Stimulated activated CD4-positive, alpha-beta T cell treated with anti-CD3 and anti-CD28 coated beads, Interleukin-1b, Interleukin-23, amount 100 ng/mL, for 24 hours (primary cell): ENCODE data around the gene VCAN.

Source experiments
- DNase-seq, 4 experiments: peaks; one replicate each; pipeline ENCODE4 v3.0.0-alpha.2; 2020; ENCODE audit warnings: low read depth in 4 of 4, low spot score in 1 of 4

The VCAN gene

DNA sequence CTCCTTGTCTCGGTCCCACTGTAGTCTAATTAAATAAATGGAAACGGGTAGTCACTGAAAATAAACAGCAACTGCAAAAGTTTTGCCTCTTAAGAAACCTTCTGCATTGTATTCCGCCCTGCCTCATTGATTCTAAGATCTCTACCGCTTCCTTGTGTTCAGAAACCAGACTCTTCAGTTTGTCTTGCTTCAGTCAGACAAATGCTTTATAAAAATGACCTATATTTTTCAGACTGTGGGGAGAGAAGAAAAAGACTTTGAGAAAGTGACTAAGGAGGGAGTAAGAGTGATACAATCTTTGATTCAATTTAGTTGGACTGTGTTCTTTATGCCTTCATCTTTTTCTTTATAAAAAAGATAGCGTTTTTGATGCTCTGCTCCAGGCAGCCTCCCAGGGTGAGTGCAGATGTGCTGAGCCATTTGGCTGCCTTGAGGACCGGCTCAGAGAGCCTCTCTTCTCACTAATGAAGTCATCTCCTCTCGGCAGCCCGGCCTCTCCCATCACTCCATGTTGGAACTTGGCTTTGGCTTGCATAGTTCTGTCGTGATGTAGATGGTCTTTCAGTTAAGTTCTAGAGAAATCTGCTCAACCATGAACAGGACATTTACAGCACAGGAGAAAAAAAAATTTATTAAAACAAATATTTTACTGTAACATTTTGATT lies 4.0 kb upstream of the VCAN start:
- DNase-seq: no peak

GRCh38 chr5:83469075-83469474 lies 2.5 kb upstream of the VCAN start:
- no peak for DNase-seq

- no peak for DNase-seq
Measured at GRCh38 chr5:83470526-83471404, 779 bp upstream of the VCAN start.

DNA sequence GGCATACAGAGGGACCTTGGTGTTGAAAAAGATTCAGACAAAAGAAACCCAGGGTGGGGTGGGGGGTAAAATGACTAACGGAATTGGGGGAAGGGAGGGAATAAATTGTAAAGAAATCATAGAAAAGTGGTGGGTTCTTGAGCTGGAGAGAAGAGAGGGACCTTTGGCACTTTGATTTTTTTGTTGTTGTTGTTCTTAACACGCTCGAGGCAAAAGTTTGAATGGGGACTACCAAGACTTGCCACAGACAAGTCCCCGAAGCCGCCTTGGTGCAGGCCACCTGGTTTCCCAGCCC lies 616 bp downstream of the VCAN start:
- DNase-seq: no peak

- DNase-seq: no peak
Measured at GRCh38 chr5:83472508-83473345, 1.2 kb downstream of the VCAN start.

DNA sequence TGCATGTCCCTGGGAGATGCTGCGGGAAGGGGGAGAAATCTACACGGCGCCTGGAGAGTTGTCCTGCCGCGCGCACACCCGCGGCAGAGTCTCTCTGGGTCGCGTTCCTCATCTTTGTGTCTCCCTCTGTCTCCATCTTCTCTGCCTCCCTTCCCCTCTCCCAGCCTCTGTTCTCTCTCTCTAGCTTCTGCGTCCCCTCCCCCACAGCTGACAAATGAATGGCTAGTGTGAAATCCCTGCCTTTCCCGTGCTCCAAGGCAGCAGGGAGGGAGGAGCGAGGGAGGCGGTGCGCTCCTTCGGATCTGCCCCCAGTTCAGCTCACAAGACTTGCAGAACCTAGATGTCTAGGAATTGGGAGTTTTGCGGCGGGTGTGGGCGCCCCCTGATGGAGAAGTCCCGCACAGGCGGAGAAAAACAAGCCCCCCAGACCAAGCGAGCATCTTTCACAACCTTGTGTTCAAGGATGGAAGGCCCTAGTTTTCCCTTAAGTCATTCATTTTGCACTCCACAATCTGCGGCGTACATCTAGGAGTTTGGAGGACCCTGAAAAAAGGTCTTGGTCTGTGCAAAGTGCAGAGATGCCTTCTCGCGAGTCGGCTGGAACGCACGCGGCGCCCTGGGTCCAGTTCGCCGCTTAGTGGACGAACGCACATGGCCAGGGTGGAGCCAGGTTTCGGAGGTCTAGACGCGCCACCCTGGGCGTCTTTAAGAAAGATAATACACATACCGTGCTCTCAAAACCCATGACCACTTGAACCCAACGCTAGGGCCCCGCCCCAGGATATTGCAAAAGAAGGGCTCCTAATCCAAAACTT lies 2.0 kb downstream of the VCAN start:
- peak in 1 of 4 experiments; percentile 42 for DNase-seq

- no peak for DNase-seq
Measured at GRCh38 chr5:83474161-83474796, 2.7 kb downstream of the VCAN start.

DNA sequence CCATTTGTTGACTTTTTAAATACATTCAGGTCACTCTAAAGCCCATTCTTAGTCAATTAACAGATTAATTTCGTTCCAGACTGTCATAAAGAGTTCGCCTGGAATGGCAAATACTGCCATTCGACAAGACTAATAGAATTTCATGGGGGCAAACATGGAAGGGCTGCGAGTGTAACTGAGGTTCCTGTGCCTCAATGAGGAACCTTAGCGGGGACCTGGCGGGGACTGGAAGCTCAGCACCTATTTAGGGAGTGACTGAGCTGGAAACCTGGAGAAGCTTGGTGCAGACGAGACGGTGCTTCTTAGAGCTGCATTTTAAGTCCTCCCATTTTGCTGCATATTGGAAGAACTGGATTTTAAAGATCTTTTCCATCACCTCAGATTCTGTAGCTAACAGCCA lies 3.4 kb downstream of the VCAN start:
- DNase-seq: no peak

GRCh38 chr5:83475391-83475863 lies 3.9 kb downstream of the VCAN start:
- no peak for DNase-seq

DNA sequence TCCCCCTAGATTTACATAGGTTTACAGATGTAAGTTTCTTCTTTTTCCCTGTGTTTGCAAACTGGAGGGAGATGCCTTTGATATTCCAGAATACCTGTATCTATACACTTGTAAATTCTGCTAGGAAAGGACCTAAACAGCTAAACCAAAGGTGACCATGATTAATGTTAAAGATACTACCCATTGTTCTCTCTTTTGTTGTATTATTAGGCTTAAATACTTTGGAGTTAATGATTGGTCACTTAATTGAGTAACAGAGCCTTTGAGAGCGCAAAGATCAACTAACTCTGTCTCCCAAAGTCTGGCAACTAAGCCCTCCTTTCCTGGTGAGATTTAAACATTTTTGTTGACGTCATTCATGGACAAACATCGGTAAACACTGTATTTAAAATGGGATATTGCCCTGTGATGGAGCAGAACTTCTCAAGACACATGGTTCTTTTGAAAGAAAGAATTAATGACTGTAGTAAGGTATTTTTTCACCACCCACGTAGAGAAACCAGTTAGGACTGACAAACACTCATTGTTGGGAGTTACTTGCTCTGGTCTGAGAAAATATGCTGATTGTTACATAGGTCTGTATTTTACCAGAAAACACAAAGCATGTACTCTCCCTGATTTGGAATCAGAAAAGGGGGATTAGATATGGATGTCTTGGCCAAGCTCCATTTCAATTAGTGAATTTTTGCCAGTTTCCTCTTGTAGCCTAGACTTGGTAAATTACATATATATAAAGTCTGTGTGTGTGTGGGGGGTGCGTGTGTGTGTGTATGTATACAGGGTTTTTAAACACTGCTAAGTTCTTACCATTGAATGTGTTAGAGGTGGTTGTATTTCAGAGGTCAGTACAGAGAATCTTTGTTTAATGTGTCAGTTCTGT lies 4.6 kb downstream of the VCAN start:
- DNase-seq: no peak

- DNase-seq: no peak
Measured at GRCh38 chr5:83482961-83483360, 11.4 kb downstream of the VCAN start.

DNA sequence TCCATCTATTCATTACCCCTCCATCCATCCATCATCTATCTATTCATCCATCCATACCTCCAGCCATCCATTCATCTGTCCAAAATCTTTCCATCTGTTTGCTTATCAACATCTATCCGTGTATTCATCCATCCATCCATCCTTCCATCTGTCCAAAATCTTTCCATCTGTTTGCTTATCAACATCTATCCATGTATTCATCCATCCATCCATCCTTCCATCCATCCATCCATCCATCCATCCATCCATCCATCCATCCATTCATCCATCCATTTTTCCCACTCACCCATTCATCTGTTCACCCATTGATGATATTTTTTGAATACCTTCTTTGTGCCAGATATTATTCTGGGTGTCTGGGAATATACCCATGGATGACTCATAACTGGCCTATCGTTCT lies 12.8 kb downstream of the VCAN start:
- DNase-seq: no peak

- DNase-seq: no peak
Measured at GRCh38 chr5:83485842-83486241, 14.3 kb downstream of the VCAN start.

- DNase-seq: no peak
Measured at GRCh38 chr5:83487155-83487554, 15.6 kb downstream of the VCAN start.

DNA sequence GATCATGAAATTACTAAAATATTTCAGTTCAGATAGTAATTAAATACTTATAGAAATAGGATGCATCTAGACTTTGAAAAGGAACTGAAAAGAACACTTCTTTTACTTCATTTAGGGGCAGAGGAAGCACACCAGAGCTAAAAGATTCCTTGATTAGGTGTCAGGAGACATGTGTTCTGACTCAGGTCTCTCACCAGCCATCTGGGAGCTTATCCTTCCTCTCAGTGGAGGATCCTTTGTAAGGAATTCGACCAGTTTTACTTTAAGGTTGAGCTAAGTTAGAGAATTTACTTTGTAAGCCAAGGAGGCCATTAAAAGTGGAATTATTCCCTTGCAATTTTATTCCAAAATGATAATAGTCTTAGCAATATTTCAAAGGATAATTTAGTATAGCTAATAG lies 16.7 kb downstream of the VCAN start:
- no peak for DNase-seq

- no peak for DNase-seq
Measured at GRCh38 chr5:83488821-83489220, 17.3 kb downstream of the VCAN start.

DNA sequence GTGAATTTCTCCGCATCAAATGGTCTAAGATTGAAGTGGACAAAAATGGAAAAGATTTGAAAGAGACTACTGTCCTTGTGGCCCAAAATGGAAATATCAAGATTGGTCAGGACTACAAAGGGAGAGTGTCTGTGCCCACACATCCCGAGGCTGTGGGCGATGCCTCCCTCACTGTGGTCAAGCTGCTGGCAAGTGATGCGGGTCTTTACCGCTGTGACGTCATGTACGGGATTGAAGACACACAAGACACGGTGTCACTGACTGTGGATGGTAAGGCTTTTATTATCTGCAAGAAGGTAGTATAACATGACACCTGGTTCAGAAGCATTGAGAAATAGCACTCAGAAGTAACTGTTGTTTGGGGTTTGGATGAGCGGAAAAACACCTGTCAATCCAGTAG lies 18.7 kb downstream of the VCAN start:
- no peak for DNase-seq

DNA sequence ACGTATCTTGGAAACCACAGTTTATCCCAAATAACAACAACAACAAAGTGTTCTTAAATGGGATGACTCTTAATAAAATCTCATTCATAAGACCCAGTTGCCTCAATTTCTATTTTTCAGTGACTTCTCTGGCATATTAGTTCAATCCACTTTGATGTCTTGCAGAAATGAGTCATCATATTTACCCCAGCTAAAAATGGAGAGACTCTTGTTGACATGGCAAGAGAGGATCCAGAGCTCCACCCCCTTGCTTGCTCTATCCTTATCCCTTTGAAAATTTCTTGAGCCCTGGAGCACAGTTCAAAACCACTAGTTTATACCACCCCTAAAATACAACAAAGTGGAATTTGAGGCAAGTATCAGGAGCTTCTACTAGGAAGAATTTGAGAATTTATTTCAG lies 20.8 kb downstream of the VCAN start:
- no peak for DNase-seq

GRCh38 chr5:83493644-83494043 lies 22.1 kb downstream of the VCAN start:
- no peak for DNase-seq
